HepG2 (cell line): ENCODE measurements around the gene TMEM9. TPM values are rescaled to one million over a fixed set of nuclear protein-coding genes. Genes with fewer than 3 reads are reported as not detected.

Source experiments
- ATF2 ChIP-seq: sonication (generic); formaldehyde crosslinking; IDR thresholded peaks from 2 replicates; pipeline ENCODE4 v1.4.0; 2020; ENCODE audit warnings: missing genetic modification reagents
- BHLHE40 ChIP-seq: IDR thresholded peaks from 2 replicates; pipeline ENCODE4 v1.6.1; 2011; ENCODE audit warnings: low read length, improper control_type of control experiment
- DRAP1 ChIP-seq: IDR thresholded peaks from 2 replicates; pipeline ENCODE4 v1.6.1; 2016; ENCODE audit warnings: missing genetic modification reagents, missing compliant biosample characterization
- ELF4 ChIP-seq: sonication (generic); formaldehyde crosslinking; IDR thresholded peaks from 2 replicates; pipeline ENCODE4 v1.5.0; 2020; ENCODE audit warnings: missing genetic modification reagents, mild to moderate bottlenecking, moderate library complexity, borderline replicate concordance
- FOXA3 ChIP-seq: IDR thresholded peaks from 2 replicates; pipeline ENCODE4 v1.6.1; 2016; ENCODE audit warnings: missing genetic modification reagents, missing compliant biosample characterization
- HNRNPH1 ChIP-seq: fragments of 200-400 bp; formaldehyde crosslinking; optimal IDR thresholded peaks from 2 replicates; pipeline ENCODE3; 2017; ENCODE audit warnings: mild to moderate bottlenecking, low read depth, low read length
- PATZ1 ChIP-seq: sonication (generic); formaldehyde crosslinking; IDR thresholded peaks from 2 replicates; pipeline ENCODE4 v1.4.0; 2020; ENCODE audit warnings: missing genetic modification reagents
- SMC3 ChIP-seq: IDR thresholded peaks from 2 replicates; pipeline ENCODE4 v1.6.1; 2011; ENCODE audit warnings: low read length, improper control_type of control experiment
- TBX2 ChIP-seq: sonication (generic); formaldehyde crosslinking; IDR thresholded peaks from 2 replicates; pipeline ENCODE4 v1.5.0; 2020; ENCODE audit warnings: missing genetic modification reagents, mild to moderate bottlenecking, borderline replicate concordance
- ZBTB4 ChIP-seq: sonication (generic); formaldehyde crosslinking; IDR thresholded peaks from 2 replicates; pipeline ENCODE4 v1.4.0; 2020; ENCODE audit warnings: missing genetic modification reagents, mild to moderate bottlenecking, borderline replicate concordance
- ZFP41 ChIP-seq: sonication (generic); formaldehyde crosslinking; IDR thresholded peaks from 2 replicates; pipeline ENCODE4 v1.4.0; 2020; ENCODE audit warnings: mild to moderate bottlenecking, missing genetic modification reagents, borderline replicate concordance
- ZNF232 ChIP-seq: sonication (generic); formaldehyde crosslinking; IDR thresholded peaks from 2 replicates; pipeline ENCODE4 v1.4.0; 2020; ENCODE audit warnings: missing genetic modification reagents, borderline replicate concordance
- ZNF577 ChIP-seq: sonication (generic); formaldehyde crosslinking; IDR thresholded peaks from 2 replicates; pipeline ENCODE4 v1.4.0; 2020; ENCODE audit warnings: mild to moderate bottlenecking, low read depth, missing genetic modification reagents, borderline replicate concordance
- ZNF691 ChIP-seq: sonication (generic); formaldehyde crosslinking; IDR thresholded peaks from 2 replicates; pipeline ENCODE4 v1.4.0; 2020; ENCODE audit warnings: missing genetic modification reagents, low read depth, mild to moderate bottlenecking, borderline replicate concordance
- ZSCAN30 ChIP-seq: sonication (generic); formaldehyde crosslinking; IDR thresholded peaks from 2 replicates; pipeline ENCODE4 v1.5.0; 2020; ENCODE audit warnings: mild to moderate bottlenecking, missing genetic modification reagents
- ZUFSP ChIP-seq: sonication (generic); formaldehyde crosslinking; IDR thresholded peaks from 2 replicates; pipeline ENCODE4 v1.9.0; 2021; ENCODE audit warnings: missing genetic modification reagents, mild to moderate bottlenecking, borderline replicate concordance
- ZZZ3 ChIP-seq: sonication (generic); formaldehyde crosslinking; IDR thresholded peaks from 2 replicates; pipeline ENCODE4 v1.4.0; 2020; ENCODE audit warnings: missing genetic modification reagents, mild to moderate bottlenecking, borderline replicate concordance
- polyA plus RNA-seq, 8 experiments: library from polyadenylated mRNA; depleted of rRNA in 3 of 8; stranded (reverse) in 7 of 8; unstranded in 1 of 8; fragments of >200 nt; fragmentation: Illumina TruSeq in 4 of 8; extraction: Trizol in 4 of 8; gene quantifications; 2 replicates each; pipeline versions ENCODE4 v1.2.1 to v1.2.3, GENCODE V29; 2011 to 2016; ENCODE audit warnings: low read depth in 4 of 8, missing spikeins in 1 of 8, mixed read lengths in 1 of 8; ENCODE audit not compliant: insufficient read depth in 1 of 8
- total RNA-seq, 5 experiments: library from RNA; depleted of rRNA; stranded (reverse); fragments of >200 nt; fragmentation: Illumina TruSeq; extraction: Trizol; gene quantifications; 2 replicates each; pipeline ENCODE4 v1.2.3, GENCODE V29; 2016; ENCODE audit warnings: low read depth in 1 of 5

Gene TMEM9
- total and polyA plus RNA-seq, 2 of the 13 experiments (the other 11 are each of a cell fraction or from before 2014, with no cell fraction given), result 60.9 to 102 TPM

GRCh38 chr1:201171063-201172036 is 17.1 kb upstream of the TMEM9 start (continued):
- TF ChIP-seq DRAP1 (CRISPR knock-in tag) (no peak), BHLHE40 (0 out of 2 replicates have a peak, but pooled peaks have one; percentile 3), ZFP41 (no peak), ELF4 (CRISPR knock-in tag) (no peak), SMC3 (no peak), ZNF691 (peak; percentile 70; the same call in 1 of the 2 replicates), ZNF577 (CRISPR knock-in tag) (no peak), PATZ1 (peak; percentile 56), ATF2 (CRISPR knock-in tag) (peak; percentile 99), ZBTB4 (CRISPR knock-in tag) (0 out of 2 replicates have a peak, but pooled peaks have one; percentile 12), ZSCAN30 (CRISPR knock-in tag) (no peak), ZZZ3 (CRISPR knock-in tag) (no peak), TBX2 (CRISPR knock-in tag) (no peak), FOXA3 (no peak), HNRNPH1 (no peak), ZNF232 (CRISPR knock-in tag) (no peak), ZUFSP (CRISPR knock-in tag) (no peak)
